GF-D8 (cell line): ENCODE data around the gene CLDN25.
A peak's percentile ranks its signal among the peaks of the same experiment; 100 is the strongest.
"Not testable (repeated sequence)": the region's sequence is repeated elsewhere in the genome, so short reads cannot be mapped to it uniquely, and the experiment has no call there.

Experiments
- DNase-seq: peaks from one replicate; lab custom pipeline; 2025; lab: John Stamatoyannopoulos, UW

The CLDN25 gene

GRCh38 chr11:113779496-113779895, at the start of gene CLDN25:
Gene CLDN25 (plus strand): TSS chr11:113779796. CDS start chr11:113779796, 0 bp downstream.
- no peak for DNase-seq

GRCh38 chr11:113730887-113731726, 48.5 kb upstream of the CLDN25 start:
- DNase-seq, result no peak

- no peak for DNase-seq
These were observed 47.5 kb upstream of the CLDN25 start for GRCh38 chr11:113732092-113732491.

- DNase-seq, result no peak
These were observed 43.3 kb upstream of the CLDN25 start for GRCh38 chr11:113736323-113736722.

DNA sequence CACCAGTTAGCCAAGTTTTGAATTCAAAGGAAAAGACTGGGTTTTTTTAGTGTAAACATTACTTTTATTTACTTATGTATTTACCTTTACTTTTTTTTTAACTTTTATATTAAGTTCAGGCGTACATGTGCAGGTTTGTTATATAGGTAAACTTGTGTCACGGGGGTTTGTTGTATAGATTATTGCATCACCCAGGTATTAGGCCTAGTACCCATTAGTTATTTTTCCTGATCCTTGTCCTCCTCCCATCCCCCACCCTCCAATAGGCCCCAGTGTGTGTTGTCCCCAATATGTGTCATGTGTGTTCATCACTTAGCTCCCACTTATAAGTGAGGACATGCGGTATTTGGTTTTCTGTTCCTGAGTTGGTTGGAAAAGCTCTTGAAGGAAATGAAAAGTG, 26.7 kb upstream of the CLDN25 start:
- DNase-seq, result no peak

DNA sequence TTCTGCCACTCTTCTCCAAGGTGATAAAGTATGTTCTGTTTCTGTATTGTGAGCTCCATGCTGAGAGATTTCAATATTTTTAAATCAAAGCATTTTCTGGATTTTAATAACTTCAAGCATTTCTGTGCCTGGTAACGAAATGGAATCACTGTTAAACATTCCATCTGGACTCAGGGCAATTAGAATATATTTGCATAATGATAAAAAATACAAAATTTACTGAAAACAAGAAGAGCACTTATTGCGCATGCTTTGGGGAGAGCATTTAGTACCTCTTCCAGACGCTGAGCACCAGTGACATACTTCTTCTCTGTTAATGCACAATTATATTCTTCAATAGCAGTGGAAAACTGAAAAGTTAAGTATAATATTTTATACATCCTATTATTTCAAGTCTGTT, 19.4 kb upstream of the CLDN25 start:
- no peak for DNase-seq

GRCh38 chr11:113763040-113763439, 16.6 kb upstream of the CLDN25 start:
- not testable (repeated sequence) for DNase-seq

GRCh38 chr11:113764527-113765219, 14.9 kb upstream of the CLDN25 start:
- peak; percentile 60 for DNase-seq

GRCh38 chr11:113771964-113772363, 7.6 kb upstream of the CLDN25 start:
- DNase-seq, result no peak

- DNase-seq, result no peak
These were observed 6.5 kb upstream of the CLDN25 start for GRCh38 chr11:113773092-113773415.

DNA sequence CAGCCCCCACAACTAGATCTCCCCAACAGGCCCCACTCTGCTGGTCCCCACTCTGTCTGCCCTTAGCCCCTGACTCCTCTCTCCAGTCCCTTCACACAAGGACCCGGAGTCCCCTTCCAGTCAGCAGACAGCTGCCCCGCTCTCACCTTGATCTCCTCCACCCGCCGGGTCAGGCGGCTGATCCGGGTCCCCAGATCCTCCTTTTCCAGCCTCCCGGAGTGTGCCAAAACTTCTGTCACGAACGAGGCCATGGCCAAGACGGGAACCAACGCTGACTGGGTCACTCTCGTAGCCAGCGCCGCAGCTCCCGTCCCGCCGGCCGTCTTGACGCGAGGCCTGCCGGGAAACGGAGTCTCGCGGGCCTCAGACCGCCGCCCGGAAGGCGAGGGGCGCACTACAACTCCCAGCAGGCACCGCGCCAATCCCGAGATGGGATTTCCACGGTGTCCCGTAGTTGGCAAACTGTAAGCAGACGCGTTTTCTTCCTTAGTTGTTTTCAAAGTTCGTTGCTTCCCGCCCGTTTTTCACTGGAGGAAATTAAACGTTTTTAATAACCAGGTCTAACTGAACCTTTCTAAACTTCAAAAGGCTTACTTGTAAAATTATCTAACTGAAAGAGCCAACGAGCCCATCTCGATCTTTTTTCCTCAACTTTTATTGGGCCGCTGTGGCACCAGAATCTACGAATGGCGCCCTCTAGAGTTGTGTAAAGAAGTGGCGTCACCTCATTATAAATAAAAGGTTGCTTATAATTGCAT, 6.0 kb upstream of the CLDN25 start, which contains the start of gene ZW10:
Gene ZW10 (minus strand): TSS at position 277 of the 758 bp plus-strand sequence. CDS start 26 bp downstream, at position 251.
- peak; percentile 100 for DNase-seq

- no peak for DNase-seq
These were observed 5.5 kb upstream of the CLDN25 start for GRCh38 chr11:113774174-113774503.

DNA sequence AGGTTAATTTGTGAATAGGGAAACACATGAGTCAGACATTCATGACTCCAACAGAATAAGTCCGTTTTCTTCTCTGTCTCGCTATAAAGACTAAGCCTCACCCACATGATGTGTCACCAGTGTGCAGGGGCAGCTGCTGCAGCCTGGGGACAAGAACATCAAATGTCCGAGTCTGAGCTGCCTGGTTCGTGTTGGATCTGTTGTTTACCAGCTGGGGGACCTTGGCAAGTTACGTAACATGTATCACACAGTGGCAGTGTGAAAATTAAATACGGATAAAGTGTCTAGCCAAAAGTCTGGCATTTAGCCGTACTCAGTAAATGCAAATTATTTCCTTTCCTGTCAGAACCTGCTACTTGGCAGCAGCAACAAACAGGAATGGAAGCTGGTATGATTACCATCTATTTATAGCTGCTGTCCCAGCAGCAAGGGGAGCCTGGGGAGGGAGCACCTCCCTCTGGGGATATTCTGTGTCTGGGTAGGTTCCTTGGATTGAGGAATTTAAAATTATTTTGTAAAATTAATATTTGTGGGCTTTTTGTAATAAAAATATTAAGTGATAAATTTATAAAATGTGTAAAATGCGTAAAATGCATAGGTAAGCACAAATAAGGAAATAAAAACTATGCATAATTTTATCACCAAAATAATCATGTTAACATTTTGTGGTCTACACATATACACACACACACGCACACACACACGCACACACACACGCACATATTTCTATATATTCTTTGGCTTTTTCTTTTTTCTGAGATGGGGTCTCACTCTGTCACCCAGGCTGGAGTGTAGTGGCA, 1.3 kb upstream of the CLDN25 start:
- no peak for DNase-seq

GRCh38 chr11:113781682-113782081, 2.1 kb downstream of the CLDN25 start:
- DNase-seq, result no peak

GRCh38 chr11:113782134-113782533, 2.5 kb downstream of the CLDN25 start:
- no peak for DNase-seq

DNA sequence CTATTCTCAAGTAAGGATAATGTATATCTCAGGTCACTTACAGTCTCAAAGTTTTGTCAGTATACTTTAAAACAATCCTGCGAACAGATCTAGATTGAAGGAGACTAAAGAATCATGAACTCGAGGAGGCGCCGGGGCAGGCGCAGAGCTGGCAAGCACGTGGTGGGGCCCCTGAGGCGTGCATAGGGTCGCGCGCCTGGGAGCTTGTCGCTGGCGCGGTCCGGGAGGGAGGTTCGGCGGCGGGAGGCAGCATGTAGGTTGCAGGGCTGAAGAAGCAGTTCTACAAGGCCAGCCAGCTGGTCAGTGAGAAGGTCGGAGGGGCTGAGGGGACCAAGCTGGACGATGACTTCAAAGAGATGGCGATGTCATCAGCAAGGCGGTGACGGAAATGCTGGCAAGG, 9.4 kb downstream of the CLDN25 start:
- DNase-seq, result not testable (repeated sequence)

- no peak for DNase-seq
These were observed 10.2 kb downstream of the CLDN25 start for GRCh38 chr11:113789675-113790320.

DNA sequence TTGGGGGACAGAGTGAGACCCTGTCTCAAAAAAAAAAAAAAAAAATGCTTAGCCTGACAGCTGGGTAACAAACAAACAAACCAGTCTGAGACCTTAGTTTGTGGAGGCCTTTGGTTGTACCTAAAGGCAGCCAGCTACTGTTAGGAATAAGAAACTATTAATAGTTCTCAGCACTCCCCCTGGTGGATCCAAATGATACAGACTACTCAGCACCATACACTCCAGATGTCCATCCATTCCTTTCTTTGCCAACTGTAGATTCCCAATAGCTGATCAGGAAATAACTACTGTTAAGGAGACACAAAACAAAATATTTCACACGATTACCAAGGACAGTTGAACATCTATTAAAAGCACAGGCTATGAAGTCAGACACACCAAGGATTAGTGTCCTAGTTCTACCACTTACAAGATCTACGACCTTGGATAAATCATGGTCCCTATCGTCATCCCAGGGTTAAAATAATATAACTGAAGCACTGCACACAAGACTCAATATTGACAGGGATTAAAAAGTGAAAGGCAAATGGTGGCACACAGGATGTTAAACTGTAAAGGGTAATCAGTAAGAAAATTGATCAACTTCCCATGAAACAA, 17.2 kb downstream of the CLDN25 start:
- peak; percentile 47 for DNase-seq

- no peak for DNase-seq
These were observed 23.0 kb downstream of the CLDN25 start for GRCh38 chr11:113802621-113803020.

GRCh38 chr11:113805640-113806039, 26.0 kb downstream of the CLDN25 start:
- DNase-seq, result no peak

DNA sequence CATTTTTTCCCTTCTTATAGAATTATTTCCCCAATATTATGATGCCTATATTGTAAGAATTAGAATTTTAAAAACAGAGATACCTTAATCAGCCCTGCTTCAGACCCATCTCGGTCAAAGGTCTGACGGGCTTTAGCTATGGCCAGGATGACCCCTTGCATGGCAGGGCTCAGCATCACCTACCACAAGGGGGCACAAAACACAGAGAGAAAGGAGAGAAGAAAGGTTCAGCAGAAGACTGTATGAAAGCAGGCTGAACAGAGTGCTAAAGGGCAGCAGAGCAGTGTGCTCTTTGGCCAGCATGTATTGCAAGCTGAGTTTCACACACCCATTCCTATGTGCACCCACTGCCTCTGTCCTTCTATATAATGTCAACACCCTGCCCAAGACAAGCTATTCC, 26.8 kb downstream of the CLDN25 start:
- peak; percentile 34 for DNase-seq
